ENCODE measurements around the gene ZNF469. TPM values are rescaled to one million over a fixed set of nuclear protein-coding genes. Genes with fewer than 3 reads are reported as not detected.

Gene ZNF469
- total RNA-seq, 1 experiment from 2014 or later = 0.82 TPM

DNA sequence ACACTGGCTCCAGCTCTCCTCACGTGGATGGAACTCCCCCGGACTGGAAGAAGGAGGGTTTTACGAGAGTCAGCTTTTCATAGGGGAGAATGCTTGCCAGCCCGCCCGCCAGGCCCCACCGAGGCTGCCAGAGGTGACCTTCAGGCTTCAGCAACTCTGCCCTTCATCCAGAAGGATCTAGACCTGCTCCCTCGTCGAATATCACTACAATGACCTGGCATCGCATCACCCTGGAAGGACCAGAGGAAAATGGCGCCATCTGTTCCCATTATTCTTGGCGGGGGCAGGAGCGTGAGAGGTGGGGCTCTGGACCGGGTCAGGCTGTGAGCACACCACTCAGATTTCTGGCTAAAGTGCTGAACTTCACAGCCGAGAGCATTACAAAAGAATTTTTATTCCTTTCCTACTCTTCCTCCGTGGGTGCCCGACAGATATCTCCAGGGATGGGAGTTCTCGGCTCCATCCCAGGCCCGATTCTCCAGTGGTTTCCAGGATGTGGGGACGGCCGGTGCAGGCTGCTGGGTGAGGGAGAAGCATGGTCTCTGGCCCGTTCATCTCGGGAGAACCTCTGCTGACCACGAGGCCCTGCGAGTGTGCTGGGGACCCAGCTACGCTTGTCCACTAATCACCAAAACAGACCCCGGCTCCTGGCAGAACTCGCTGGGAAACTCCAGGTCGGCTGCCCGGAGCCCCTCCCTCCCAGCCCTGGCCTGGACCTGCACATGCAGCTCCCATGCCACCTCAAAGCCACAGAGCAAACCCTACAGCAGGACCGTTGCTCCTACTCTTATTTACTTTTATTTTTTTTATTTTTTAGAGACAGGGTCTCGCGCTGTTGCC lies 36.8 kb upstream of the ZNF469 start:
- DNase-seq = no peak
- Histone ChIP-seq H3K36me3 (no peaks in the 10 kb centered on the region), H3K27me3 (no peaks in the 10 kb centered on the region), H3K9me3 (no peaks in the 10 kb centered on the region), H3K4me3 (no peak overlapping the region)

- H3K27me3 ChIP-seq = no peaks in the 10 kb centered on the region
- H3K4me3 ChIP-seq = no peak overlapping the region
- DNase-seq = no peak
- no peaks in the 10 kb centered on the region for H3K9me3 ChIP-seq
- no peaks in the 10 kb centered on the region for H3K36me3 ChIP-seq
Measured at GRCh38 chr16:88346680-88347505, 35.9 kb upstream of the ZNF469 start.

GRCh38 chr16:88347656-88348376 lies 34.9 kb upstream of the ZNF469 start:
- H3K36me3 ChIP-seq = no peaks in the 10 kb centered on the region
- H3K27me3 ChIP-seq = no peaks in the 10 kb centered on the region
- no peaks in the 10 kb centered on the region for H3K9me3 ChIP-seq
- H3K4me3 ChIP-seq = no peak overlapping the region
- DNase-seq = no peak

DNA sequence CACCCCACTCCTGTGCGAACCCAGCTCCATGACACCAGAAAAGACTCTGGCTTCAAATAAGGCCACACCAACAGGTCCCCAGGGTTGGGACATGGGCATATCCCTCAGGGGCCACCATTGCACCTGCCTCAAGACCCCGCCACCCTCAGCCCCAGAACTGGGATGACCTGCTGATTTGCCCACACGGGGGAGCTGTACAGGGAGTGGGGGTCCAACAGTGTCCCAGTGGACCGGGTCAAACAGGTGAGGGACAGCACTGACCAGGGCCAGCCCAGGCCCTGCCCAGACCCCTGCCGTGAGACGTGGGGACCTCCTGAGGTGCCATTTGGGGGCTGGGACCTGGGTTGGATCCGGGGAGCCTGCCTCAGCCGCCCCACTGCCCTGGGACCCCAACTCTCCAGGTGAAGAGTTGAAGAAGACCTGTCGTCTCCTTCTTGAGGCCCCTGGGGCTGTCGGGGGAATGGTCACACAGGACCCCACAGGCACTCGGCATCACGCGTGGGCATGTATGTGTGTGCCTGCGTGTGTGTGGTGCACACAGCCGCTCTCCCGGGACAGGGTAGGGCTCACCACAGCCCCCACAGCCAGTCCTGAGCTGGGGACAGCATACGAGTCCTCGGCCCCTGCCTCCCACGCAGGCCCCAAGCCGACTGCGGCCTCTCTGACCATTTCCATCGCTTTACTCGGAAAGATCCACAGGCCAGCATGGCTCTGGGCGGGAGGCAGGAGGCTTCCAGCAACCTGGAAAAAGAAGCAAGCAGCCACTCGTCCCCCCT lies 34.2 kb upstream of the ZNF469 start:
- Histone ChIP-seq H3K9me3 (no peaks in the 10 kb centered on the region), H3K4me3 (no peak overlapping the region), H3K27me3 (no peaks in the 10 kb centered on the region), H3K36me3 (no peaks in the 10 kb centered on the region)
- DNase-seq = no peak

DNA sequence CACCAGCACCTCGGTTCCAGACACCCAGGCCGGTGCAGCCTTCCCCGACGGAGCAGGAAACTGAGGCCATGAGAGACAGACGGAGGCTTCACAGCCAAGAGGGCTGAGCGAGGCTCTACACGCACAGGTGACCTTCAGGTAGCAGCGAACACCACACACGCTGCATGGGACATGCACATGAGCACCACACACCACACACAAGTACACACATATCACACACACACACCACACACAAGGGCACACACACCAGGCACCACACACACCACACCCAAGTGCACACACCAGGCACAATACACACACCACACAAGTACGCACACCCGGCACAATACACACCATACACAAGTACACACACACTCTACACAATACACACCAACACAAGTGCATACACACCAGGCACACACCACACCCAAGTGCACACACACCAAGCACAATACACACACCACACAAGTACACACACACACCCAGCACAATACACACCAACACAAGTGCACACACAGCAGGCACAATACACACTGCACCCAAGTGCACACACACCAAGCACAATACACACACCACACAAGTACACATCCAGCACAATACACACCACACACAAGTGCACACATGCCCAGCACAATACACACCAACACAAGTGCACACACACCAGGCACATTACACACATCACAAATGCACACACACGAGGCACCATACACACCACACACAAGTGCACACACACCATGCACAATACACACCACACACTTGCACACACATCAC lies 33.4 kb upstream of the ZNF469 start:
- H3K4me3 ChIP-seq = no peak overlapping the region
- no peaks in the 10 kb centered on the region for H3K36me3 ChIP-seq
- H3K9me3 ChIP-seq = no peaks in the 10 kb centered on the region
- DNase-seq = no peak
- H3K27me3 ChIP-seq = no peaks in the 10 kb centered on the region

DNA sequence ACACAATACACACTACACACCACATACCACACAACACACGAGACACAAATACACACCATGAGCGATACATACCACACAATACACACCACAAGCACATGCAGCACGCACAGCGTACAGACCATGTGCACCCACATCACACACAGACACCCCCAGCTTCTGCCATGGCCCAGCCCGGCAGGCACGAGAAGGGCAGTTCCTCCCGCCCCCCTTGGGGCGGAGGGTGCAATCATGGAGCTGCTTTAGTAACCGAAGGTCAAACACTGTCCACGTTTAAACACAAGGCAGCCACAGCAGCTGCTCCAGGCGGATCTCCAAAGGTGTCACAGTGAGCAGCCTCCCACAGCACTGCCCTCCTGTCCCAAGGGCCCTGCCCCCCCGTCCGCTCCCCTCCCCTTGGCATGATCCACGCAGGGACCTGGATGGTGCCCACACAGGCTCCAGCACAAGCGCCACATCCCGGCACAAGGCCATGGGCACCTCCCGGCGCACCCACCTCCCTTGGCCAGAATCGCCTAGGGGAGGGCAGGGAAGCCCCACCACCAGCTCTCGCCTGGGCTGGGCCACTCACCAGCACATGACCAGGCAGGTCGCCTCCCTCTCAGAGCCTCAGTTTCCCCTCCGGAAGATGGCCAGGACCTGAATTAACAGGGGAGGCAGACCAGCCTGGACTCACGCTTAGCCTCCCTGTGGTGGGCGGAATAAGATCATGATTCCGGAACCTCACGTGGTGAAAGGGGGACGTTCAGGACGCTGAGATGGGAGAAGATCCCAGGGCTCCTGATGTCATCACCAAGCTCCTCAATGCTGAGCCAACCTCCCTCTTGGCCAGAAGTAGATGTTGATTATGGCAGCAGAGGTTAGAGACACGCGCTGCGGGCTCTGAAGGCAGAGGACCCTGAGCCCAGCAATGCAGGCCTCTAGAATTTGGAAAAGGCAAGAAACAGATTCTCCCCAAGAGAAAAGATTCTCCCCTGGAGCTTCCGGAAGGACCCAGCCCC lies 32.6 kb upstream of the ZNF469 start:
- Histone ChIP-seq H3K36me3 (no peaks in the 10 kb centered on the region), H3K27me3 (no peaks in the 10 kb centered on the region), H3K4me3 (no peak overlapping the region), H3K9me3 (no peaks in the 10 kb centered on the region)
- DNase-seq = no peak

DNA sequence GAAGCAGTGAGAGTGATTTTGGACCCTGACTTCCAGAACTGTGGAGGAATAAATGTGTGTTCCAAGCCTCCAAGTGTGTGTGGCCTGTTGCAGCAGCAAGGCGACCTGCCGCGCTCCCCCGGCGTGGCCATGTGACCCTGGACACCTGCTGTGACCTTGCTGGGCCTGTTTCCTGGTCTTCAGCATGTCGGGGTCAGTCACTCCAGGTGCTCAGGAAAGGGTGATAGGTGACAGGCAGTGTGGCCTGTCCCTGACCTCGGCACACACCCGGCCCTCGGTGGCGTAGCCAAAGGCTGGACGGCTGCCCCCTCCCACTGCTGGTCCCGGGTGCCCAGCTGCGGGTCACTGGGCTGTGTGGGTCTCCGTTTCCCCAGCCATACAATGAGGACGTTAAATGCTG lies 31.8 kb upstream of the ZNF469 start:
- no peak for DNase-seq
- H3K9me3 ChIP-seq = no peaks in the 10 kb centered on the region
- H3K36me3 ChIP-seq = no peaks in the 10 kb centered on the region
- H3K4me3 ChIP-seq = no peak overlapping the region
- H3K27me3 ChIP-seq = no peaks in the 10 kb centered on the region

GRCh38 chr16:88351491-88352101 lies 31.2 kb upstream of the ZNF469 start:
- no peaks in the 10 kb centered on the region for H3K27me3 ChIP-seq
- H3K9me3 ChIP-seq = no peaks in the 10 kb centered on the region
- no peak overlapping the region for H3K4me3 ChIP-seq
- DNase-seq = no peak
- H3K36me3 ChIP-seq = no peaks in the 10 kb centered on the region

DNA sequence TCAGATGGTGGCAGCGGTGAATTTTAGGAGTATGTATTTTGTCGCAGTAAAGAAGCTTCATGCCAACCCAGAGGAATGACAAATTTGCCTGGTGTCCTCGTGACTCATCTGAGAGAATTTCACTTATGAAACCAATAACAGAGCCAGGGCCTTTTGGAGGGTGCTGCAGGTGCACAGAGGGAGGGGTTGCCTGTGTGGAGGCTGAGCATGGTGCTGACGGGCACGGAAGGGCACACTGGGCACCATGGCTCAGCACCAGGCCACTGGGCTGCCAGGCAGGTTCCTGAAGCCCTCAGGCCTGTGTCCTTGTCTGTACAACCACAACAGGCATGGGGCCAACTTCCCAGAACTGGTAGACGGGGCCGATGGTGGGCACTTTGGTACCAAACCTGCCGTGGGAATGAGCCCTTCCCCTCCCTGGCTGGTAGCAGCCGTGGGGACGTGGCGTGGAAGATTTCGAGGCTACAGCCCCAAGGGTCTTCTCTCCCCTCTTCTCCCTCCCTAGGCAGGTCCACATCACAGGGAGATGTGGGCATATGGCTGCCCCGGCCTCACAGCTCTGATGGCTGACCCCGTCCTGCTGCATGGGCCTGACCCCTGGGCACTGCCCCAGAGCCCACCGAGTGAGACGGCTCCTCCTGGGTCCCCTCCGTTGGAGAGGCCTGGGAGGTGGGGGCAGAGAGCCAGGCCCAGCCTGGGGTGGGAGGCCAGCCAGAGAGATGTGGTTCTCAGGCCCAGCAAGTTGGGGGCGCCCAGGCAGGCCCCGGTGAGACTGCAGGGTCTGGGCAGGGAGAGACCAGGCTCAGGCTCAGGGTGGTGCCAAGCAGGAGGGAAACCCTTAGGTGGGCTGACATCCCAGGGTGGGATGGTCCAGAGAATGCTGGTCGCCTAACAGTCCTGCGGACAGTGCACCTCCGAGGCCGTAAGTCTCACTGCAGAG lies 30.2 kb upstream of the ZNF469 start:
- DNase-seq = no peak
- Histone ChIP-seq H3K36me3 (no peaks in the 10 kb centered on the region), H3K27me3 (no peaks in the 10 kb centered on the region), H3K4me3 (no peak overlapping the region), H3K9me3 (no peaks in the 10 kb centered on the region)

DNA sequence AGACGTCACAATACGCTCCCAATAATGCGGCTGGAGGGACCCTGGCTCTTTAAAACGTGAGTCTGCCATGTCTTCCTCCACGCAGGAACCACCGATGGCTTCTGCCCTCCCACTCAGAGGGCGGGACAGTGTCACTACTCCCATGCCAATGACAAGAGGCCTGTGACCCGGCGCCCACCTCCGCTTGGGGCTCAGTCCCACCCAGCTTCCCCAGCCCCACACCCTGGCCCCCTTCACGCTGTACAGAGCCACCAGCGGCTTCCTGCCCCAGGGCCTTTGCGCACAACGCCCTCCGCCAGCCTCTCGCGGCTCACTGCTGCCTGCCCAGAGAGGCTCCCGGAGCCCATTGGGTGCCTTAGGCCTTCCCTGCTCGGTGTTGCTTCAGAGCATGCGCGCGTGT lies 29.5 kb upstream of the ZNF469 start:
- H3K4me3 ChIP-seq = no peak overlapping the region
- no peak for DNase-seq
- no peaks in the 10 kb centered on the region for H3K27me3 ChIP-seq
- H3K36me3 ChIP-seq = no peaks in the 10 kb centered on the region
- no peaks in the 10 kb centered on the region for H3K9me3 ChIP-seq

GRCh38 chr16:88353691-88354090 lies 29.1 kb upstream of the ZNF469 start:
- DNase-seq = no peak
- H3K27me3 ChIP-seq = no peaks in the 10 kb centered on the region
- no peak overlapping the region for H3K4me3 ChIP-seq
- no peaks in the 10 kb centered on the region for H3K36me3 ChIP-seq
- no peaks in the 10 kb centered on the region for H3K9me3 ChIP-seq

DNA sequence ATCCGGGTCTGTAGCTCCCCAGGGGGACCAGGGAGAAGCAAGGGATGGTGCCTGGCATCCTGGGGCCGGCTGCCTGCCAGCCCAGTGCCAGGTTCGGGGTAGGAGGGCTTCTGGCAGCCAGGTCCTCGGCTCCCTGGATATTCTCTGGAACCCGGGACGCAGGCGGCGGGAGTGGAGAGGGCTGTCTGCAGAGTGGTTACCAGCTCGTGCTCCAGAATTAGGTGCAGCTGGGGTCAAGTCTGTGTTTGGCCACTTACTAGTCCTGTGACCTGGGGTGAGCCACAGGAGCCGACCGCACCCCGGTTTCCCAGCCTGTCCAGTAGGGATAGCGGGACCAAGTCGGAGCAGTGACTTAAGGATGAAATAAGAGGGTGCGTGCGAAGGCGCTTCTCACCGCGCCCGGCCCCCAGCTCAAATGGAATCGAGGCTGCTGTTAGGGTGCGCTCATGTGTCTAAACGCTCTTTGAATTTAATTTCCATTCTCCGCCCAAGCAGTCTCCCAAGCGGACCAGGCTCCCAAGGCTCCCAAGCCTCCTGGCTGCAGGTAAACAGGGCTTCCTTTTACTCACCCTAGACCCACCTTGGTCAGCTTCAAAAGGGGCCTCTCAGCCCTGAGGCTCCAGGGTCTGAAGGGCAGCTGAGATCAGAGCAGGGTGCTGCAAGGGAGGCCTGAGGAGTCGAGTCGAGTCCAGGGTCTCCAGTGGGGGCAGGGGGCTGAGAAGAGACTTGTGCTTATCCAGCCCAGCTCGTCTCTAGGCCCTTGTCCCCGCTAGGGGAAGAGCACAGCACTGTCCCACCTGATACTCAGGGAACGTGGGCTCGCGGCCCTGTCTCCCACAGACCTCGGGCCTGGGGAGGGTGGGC lies 28.3 kb upstream of the ZNF469 start:
- no peak for DNase-seq

DNA sequence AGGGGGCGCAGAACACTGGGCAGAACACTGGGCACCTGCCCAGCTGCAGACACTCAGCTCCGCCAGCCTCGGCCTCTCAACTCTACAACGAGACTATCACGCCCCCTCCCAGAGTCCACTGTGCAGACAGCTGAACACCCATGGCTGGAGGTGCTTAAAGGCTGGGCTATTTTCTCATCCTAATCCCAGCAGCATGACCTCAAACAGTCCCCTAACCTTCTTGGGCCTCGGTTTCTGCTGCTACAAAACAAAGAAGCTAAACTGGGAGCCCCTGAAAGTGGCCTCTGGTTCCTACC lies 27.7 kb upstream of the ZNF469 start:
- Histone ChIP-seq H3K27me3 (no peaks in the 10 kb centered on the region), H3K36me3 (no peaks in the 10 kb centered on the region), H3K4me3 (no peak overlapping the region), H3K9me3 (no peaks in the 10 kb centered on the region)
- no peak for DNase-seq

More for the DNA sequence above, 28.3 kb upstream of the ZNF469 start:
- H3K4me3 ChIP-seq = no peak overlapping the region
- H3K27me3 ChIP-seq = no peaks in the 10 kb centered on the region
- H3K9me3 ChIP-seq = no peaks in the 10 kb centered on the region
- no peaks in the 10 kb centered on the region for H3K36me3 ChIP-seq

Data from MG63 (cell line).